ENCODE results near the gene NEK11.

The NEK11 gene, protein sequence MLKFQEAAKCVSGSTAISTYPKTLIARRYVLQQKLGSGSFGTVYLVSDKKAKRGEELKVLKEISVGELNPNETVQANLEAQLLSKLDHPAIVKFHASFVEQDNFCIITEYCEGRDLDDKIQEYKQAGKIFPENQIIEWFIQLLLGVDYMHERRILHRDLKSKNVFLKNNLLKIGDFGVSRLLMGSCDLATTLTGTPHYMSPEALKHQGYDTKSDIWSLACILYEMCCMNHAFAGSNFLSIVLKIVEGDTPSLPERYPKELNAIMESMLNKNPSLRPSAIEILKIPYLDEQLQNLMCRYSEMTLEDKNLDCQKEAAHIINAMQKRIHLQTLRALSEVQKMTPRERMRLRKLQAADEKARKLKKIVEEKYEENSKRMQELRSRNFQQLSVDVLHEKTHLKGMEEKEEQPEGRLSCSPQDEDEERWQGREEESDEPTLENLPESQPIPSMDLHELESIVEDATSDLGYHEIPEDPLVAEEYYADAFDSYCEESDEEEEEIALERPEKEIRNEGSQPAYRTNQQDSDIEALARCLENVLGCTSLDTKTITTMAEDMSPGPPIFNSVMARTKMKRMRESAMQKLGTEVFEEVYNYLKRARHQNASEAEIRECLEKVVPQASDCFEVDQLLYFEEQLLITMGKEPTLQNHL

DNA sequence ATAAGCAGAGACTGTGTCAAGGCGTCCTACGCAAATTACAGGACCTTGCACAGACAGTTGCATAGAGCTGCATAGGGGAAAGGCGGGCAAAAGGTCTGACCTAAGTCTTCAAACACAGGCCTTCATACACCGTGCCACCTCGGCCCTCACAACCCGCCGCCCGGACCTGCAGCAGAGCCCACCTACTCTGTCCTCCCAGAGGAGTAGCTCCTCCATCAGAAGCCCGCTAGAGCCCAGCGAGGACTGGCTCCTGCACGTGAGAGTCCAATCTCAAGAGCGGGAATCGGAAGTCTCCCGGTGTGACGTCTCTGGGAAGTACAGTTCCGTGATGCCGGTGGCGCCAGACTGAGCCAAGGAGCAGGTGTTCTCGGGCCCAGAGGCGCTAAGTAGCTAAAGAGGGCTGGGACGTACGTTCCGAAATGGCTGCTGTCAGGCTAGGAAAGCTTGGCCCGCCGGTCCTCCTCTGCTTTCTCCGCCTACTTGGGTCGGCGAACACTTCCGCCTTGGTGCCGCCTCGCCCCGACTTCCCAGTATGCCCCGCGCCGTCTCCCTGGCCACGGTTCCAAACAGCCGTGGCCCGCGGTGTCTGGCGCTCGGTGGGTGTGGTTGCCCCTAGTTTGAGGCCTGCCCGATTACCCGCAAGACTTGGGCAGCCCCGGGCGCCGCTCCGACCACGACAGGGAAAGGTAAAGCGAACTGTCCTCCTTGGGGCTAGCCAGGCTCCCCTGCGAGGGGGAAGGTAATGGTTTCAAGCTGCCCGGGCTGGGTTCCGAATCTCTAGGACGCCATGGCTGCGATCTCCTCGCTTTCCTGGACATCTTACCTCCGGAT is at the start of gene NEK11, which contains the start of gene ASTE1:
NEK11 (plus strand) TSS at position 557 of the 831 bp plus-strand sequence. CDS start 2,832 bp downstream, outside the sequence.
ASTE1 (minus strand) TSS at position 505 of the 831 bp plus-strand sequence. CDS start 1,519 bp downstream, outside the sequence.
- peak; percentile 71 for DNase-seq

DNA sequence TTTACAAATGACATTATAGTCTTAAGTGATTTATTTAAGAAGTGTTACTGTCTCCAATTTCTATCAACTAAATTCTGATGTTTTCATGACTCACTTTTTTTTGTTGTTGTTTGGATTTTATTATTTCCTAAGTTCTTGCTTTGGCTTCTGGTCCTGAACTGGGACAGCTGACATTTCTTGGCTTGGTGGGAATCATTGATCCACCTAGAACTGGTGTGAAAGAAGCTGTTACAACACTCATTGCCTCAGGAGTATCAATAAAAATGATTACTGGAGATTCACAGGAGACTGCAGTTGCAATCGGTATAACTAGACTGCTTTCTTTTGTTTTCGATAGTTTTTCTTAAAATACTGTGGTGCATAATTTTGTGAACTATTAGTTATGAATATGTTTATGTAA is 47.6 kb upstream of the NEK11 start:
- no peak for DNase-seq

DNA sequence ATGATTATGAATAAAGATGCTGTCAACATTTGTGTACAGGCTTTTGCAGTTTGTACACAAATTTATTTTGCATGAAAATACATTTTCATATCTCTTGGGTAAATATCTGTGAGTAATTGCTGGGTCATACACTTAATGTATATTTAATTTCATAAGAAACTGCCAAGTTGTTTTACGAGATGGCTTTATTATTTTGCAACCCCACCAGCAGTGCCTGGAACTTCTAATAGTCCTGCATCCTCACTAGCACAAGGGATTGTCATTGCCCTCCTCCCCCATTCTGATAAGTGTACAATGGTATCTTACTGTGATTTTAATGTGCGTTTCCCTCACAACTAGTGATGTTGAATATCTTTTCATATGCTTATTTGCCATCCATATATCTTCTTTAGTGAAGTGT is 45.2 kb upstream of the NEK11 start:
- DNase-seq, result no peak

DNA sequence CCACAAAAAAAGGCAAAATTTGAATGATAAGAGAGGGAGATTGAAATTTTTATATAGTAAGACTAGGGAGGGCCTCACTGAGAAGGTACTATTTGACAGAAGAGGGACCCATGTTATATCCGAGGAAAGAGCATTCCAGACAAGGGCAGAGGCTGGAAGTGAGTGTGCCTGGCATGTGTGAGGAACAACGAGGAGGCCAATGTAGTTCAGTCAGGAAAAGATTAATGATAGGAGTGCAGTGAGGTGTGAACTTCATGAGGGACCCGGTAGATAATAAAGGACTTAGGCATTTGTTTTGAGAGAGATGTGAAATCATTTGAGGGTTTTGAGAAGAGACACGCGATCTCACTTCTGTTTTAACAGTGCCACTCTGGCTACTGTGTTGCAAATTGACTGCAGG is 36.4 kb upstream of the NEK11 start:
- no peak for DNase-seq

DNA sequence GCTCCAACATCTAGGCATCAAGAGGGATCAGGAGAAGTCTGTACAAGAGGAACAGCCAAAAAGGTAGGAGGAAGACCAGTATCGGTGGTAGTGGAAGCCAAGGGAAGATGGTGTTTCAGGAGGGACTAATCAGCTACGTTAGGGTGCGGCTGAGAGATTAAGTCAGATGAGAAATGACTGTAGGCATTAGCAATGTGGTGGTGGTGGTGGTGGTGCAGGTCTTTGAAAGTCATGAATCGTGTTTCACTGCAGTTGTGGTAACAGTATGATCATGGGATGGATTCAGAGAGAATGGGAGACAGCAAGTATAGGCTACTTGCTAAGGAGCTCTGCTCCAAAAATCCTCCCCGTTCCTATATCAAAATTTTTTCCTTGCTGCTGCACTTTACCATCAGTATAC is 35.6 kb upstream of the NEK11 start:
- DNase-seq, result no peak

DNA sequence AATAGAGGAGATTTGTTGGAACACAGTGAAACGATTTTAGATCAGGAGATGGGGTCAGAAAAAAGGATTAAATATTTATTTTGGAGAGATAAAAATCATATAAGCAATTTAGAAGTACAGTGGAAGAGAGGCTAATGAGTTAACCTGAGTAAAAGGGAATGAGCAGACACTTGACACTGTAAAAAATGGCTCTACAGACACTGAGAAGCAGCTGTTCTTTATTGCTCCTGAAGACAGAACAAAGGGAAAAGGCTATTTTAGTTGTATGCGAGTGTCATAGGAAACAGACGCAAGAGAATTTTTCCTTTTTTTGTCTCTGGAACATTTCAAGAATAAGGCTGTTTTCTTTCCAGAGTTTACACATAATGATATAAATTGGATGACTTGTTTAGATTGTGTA is 34.3 kb upstream of the NEK11 start:
- peak; percentile 6 for DNase-seq

DNA sequence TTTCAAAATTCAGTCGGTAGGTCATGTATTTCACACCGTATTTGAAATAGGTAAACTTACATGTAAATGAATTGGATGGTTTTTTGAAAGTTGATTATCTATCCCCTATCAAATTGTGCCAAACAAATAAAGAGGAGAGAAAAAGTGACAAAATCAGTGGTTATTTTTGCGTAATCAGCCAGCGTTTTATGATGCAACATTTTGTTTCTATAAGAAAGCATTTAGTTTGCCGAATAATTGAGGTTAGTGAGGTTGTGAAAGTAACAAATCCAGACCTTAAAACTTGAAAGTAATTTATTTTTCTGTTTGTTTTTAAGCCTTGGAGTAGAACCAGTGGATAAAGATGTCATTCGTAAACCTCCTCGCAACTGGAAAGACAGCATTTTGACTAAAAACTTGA is 29.4 kb upstream of the NEK11 start:
- no peak for DNase-seq

DNA sequence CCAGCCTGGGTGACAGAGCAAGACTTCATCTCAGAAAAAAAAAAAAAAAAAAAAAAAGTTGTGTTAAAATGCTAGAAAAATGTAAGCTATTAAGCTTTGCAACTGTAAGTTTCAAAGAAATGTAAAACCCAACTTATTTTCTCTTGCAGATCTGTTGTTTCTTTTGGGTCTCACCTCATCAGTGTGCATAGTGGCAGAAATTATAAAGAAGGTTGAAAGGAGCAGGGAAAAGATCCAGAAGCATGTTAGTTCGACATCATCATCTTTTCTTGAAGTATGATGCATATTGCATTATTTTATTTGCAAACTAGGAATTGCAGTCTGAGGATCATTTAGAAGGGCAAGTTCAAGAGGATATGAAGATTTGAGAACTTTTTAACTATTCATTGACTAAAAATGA is 25.6 kb upstream of the NEK11 start:
- DNase-seq, result no peak

DNA sequence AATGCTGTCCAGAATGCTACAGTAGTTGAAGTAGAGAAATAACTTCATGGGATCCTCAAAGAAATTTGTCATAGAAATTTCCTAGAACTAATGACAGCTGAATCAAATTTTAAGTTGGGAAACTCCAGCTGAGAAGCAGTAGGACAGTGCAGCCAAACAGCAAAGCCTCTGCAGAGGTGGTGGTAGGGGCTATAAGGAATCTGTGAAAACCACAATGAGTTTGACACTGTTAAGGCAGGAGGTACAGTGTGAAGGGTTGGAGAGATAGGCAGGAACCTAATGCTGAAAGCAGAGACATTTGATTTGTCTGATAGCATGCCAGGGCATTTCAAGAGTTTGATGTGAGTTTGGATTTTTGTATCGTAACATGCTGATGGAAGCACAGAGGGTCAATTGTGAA is 22.1 kb upstream of the NEK11 start:
- no peak for DNase-seq

DNA sequence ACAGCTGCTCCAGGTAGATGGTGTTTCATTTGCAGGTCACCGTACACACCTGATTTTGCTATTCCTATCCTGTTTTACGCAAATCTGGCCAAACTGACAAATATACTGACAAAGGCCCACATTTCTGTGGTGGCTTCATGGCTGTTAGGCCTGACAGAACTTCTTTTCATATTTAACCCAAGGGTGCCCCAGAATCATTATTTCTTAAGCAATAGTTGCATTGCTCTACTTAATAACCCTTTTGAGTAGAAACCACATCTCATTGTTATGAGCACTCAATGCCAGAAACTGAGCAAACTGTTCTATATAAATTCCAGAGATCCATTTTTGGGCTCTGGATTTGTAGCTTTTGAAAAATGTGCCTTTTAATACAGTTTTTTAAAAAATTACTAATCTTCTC is 19.4 kb upstream of the NEK11 start:
- DNase-seq, result no peak

DNA sequence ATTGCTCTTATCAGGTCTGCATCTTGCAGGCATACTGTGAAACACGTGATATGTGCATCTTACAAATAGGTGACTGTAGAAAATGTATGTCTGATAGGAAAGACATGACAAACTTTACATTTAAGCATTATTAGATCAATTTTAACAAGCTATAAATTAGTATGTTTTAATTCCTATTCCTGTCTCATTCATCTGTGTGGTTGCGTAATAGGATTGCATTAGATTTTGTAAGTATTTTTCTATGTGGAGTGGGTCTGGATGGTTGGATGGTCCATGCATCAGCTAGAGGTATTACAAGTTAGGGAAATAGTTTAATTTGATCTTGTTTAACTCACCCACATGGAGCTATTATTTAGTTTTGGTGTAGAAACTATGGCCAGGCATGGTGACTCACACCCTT is 18.9 kb upstream of the NEK11 start:
- DNase-seq, result no peak

DNA sequence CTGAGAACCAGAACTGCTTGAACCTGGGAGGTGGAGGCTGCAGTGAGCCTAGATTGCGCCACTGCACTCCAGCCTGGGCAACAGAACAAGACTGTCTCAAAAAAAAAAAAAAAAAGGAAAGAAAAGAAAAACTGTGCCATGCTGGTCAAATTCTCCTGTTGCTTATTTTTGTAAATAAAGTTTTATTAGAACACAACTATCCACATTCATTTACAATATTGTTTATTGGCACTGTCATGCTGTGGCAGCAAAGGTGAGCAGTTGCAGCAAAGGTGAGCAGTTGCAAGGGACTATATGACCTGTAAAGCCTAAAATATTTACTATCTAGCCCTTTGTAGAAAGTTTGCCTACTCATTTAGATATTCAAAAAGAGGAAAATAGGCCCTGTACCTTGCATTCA is 18.4 kb upstream of the NEK11 start:
- no peak for DNase-seq

DNA sequence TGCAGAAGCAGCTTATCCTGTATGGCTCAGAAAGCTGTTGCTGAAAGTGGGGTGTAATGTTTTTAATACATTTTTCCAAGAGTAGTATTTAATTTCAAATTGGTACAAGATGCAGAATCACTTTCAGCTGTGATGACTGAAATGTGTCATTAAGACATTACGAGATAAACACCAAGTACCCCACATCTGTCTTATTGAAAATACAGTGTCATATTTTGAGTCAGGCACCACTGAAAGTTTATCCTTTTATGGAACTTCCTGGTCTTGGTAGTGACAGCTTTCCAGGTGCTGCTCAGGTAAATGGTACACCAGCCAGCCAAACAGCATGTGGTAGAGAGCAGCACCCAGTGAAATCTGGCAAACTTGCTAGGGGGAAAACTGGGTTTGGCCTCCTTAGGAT is 17.0 kb upstream of the NEK11 start:
- DNase-seq, result no peak

DNA sequence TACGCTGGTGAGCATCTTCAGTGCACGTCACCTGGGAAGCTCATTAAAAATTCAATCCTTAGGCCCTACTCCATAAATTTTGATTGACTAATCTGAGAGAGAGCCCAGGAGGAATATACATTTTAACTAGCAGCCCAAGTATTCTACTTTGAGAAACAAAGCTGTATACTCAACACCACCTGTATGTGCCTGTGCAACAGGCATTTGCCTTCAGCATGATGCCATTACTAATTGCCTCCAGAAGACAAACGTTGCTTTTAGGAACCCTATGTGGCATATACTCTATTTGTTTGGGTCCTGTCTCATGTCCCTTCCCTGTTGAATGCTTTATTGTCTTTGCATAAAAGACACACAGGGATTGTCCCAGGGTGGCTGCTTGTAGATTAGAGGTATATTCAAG is 7.7 kb upstream of the NEK11 start:
- DNase-seq, result no peak

DNA sequence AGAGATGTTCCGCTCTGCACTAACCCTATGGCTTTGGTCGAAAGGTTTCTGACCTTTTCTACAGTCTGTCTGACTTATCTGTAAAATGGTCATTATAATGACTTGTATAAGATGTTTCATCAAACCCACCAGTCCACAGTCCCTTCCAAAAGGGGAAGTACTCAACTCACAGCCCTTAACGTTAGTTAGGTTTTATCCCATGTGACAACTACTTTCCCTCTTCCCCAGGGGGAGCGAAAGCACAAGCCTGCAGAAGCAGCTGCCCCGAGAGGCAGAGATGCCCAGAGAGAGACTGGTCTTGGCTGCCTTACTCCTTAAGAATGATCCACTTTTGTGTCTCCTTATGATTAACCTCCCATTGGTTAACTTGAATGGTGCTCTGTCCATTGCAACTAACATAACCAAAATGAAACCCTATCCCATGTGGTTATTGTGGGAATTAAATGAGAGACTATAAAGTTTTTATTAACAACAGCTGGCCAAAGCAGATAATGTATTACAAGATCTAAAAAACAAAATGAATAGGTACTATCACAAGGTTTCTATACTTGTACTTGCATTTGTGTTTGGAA is 6.5 kb upstream of the NEK11 start:
- no peak for DNase-seq

DNA sequence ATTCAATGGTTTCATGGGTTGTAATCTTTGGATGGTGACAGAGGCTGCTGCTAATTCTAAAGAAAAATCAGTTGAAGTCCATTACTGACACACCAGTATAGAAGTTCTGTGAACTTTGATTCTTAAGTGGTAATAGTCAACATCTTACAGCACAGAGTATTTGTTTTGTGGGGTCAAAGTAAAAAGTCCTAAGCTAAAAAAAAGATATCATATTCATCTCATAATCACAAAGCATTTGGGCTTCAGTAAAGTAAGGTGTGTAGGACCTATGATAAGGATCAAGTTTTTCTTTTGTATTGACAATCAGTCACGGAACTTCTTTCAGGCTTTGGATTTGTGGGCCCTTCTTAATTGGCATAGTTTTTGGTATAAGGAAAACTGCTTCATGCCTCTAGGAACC is 1.1 kb upstream of the NEK11 start:
- DNase-seq, result no peak

DNA sequence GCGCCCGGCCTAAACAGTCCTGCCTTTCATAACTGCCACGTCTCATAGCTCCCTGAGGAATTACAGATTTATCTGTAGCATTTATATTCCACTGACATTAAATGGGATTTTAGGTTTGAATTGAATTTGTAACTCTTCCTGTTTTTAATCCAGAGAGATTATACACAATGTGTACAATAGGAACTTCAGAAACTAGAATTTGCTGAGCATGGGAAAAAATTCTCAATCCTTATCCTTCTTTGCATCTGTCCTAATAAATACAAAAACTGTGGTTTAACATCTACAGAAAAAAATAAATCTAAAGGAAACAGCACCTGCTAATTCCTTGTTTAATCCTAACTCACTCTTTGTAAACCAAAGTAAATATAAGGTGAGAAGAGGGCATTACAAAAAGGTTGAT is 2.2 kb downstream of the NEK11 start:
- DNase-seq, result no peak

DNA sequence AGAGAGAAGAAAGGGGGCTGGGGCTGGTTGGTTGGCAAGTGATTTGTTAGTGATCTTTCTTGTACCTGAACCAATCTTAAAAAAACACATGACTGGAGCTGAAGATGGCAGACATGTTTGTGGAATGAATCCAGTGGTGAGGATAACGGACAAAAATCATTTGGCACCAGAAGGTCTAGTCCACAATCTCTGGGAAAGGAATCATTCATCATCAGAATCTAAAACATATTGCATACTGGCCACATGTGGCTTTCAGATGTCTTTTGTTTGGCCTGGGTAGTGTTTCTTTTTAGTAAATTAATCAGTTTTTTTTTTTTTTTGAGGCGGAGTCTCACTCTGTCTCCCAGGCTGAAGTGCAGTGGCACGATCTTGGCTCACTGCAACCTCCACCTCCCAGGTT is 5.0 kb downstream of the NEK11 start:
- DNase-seq, result no peak

DNA sequence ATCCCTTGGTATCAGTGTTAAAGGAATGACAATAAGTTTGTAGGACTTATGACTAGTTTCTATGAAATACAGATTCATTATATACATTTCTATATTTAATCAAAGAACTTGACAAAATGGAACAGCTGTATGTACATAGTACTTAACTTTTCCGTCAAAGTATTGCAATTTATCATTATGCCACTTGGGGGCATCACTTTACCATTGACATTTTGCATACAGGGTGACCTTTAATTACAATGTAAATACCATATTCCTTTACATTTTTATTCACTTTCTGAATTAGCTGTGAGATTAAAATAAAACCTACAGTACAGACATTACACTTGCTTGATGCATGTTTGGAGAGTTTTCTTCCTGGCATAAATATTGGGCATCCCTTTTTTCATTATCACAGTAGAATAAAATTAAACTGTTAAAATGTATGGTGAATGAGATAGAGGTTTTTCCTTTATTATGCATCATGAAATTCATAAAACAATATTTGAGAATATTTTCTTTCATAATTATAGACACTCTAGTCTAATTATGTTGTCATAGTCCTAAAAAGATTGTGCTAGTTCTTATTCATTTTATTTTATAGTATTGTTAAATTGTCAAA is 6.9 kb downstream of the NEK11 start:
- DNase-seq, result peak; percentile 15

DNA sequence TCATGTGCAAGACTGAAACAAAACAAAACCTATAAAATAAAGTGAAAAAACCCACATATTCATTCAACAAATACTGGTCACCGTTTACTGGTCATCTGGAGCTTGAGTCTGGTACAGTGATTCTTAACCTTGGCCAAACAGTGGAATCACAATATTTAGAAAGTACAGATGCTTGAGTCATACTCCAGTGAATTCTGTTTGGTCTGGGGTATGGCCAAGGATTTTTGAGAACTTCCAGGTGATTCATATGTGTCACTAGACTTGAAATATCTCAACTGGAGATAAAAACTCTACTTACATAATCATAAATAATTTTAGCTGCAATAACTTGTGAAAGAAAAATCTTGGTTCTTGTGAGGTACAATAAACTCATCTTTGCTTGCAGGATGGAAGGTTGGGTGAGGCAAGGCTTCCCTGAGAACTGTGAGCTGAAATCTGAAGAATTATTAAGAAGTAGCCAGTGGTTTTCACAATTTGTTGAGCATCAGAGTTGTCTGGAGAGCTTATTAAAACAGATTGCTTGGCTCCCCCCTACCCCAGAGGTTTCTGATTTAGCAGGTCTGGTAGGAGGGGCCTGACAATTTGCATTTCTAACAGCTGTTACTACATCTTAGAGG is 9.6 kb downstream of the NEK11 start:
- no peak for DNase-seq

DNA sequence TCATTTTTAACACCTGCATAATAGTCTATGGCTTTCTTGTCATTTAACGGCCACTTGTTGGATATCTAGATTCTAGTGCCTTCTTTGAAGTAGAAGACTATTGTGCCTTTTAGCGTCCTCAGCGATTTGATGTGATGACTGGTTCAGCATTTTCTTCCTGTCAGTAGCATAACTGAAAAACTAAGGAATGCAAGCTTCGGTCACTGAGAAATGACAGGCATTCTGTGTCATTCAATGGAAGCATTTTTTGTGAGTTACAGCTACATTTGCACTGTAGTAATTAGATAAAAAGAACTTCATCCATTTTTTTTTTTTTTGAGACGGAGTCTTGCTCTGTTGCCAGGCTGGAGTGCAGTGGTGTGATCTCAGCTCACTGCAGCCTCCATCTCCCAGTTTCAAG is 10.3 kb downstream of the NEK11 start:
- DNase-seq, result no peak

DNA sequence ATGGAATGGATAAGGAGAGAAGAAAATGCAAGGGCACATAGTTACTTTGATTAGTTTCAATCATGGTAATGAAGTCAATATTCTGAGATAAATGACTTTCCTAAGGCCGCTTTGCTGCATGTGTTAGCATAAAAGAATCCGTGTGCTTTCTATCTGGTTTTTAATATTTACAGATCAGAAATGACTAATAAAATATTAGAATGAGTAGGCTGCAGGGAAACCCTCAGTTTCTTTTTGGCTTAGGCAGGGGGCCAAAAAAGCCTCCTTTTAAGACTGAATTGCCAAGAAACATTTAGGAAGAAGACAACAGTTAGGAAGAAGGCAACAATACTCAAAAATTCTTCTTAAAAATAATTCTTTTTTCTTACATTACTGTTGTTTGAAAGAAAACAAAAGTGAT is 11.6 kb downstream of the NEK11 start:
- no peak for DNase-seq

Measured in DMS153 (cell line).